AML-193 (cell line): ENCODE measurements around the gene CRYBA2.

Source experiments
- DNase-seq, 2 experiments: peaks; one replicate each; lab custom pipeline; 2025; lab: John Stamatoyannopoulos, UW

The CRYBA2 gene

DNA sequence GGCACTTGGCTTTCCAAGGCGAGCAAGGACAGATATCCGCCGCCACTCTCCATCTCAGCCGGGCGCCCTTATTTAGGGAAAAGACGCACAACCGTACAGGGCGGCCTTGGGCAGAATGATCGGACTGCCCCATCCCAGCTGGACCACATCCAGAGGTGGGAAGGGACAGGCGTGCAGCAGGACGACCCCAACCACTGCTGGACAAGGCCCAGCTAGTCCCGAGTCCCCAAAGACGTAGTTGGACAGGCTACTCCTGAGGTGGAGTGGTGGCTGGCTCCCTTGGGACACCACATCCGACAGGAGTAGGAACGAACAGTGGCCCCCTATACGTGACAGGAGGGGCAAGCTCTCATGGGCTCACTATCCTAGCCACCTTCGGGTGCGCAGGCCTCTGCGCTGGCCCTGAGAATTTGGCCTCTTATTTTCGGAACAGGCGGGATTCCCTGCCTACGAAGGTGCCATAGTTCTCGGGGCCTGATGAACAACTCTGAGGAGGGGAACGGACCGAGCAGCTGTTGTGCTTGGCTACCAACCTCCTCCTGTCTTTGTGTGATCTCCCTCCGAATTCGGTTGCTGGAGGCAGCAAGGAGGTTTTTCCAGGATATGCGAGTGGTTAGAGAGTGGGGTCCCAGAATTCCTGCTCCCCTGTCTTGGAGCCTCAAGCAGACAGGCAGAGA, 10.5 kb downstream of the CRYBA2 start:
- no peak for DNase-seq

DNA sequence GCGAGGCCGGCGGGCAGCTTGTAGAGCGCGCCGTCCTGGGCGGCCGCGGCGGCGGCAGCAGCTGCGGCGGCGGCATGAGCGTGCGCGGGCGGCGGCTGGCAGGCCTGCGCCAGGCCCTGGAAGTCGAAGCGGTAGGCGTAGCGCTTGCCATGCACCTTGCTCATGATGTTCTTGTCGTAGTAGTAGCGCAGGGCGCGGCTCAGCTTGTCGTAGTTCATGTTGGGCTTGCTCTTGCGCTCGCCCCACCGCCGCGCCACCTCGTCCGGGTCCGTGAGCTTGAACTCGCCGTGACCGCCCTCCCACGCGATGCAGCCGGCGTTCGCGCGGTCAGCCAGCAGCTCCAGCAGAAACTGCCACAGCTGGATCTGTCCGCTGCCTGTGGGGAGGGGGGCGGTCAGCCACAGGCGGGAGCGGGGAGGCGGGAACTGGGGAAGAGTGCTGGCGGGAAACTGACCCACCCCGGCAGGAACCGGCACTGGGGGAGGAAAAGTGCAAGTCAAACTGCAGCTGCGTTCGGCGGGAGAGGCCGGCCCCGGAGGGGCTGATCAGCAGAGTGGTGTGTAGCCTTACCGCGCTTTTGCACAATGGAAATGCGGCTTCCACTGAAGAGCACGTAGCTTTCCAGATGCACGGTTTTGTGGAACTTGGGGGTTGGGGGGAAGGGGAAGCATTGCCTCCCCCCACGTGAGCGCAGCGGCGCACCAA, 11.2 kb downstream of the CRYBA2 start:
- DNase-seq = no peak

GRCh38 chr2:218981390-218981880, 11.8 kb downstream of the CRYBA2 start:
- no peak for DNase-seq

DNA sequence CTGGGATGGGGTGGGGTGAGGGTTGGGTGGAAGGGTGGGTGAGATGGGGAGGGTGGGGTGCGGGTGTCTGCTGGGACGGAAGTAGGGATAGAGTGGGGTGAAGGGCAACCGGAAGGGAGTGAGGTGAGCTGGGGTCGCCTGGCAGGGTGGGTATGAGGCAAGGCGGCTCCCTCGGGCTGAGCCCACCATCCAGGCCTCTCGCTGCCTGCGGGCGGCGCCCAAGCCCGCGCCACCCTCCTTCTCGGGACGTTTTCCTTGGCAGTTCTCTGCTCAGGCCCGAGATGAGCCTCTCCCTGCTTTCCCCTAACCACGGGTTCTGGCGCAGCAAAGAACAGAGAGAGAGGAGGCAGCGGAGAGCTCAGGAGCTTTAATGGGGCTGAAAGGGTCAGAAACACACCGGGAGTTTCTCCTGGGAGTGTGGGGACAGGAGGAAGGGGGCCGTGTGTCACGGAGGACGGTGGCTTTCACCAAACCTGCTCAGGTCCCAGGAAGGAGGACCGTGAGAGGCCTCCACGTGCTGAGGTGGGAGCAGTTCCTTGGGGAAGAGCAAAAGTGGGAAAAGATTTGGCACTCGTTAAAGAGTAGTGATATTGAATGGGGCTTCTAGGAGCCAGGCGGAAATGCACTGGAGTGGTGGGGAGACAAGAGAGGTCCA, 12.4 kb downstream of the CRYBA2 start:
- no peak for DNase-seq

DNA sequence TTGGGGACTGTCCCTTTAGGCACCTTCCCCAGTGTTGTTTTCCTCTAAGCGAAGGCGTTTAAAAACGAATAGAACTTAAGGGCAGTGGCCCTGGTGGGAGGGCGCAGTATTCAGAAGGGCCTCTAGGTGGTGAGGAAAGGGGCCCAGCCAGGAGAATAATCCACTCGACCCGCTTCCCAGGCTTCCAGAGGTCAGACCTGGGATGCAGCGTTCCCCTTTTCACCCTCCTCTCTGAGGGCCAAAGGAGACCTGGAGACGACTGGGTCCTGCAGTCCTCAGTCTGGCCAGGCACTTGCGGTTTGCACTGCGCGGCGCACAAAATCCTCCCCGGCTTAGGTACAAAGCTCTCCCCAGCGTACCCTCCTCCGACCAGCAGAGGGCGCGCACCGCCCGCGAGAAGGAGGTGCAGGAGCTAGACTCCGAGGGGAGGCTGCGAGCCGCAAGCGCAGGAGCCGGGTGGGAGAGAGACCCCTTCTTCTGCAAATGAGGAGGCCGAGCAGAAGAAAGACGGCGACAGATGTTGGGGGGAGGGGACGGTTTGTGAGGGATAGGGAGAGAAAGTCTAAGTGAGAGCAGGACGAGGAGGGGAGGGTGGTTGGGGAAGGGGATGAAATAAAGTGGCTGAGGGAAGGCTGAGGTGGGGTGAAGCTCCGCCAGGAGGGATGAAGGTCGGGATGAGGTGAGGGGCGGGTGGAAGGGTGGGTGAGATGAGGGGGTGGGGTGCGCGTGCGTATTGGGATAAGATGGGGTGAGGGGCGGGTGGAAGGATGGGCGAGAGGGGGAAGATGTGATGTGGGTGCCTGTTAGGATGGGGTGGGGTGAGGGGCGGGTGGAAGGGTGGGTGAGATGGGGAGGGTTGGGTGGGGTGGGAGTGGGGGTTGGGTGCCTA, 13.1 kb downstream of the CRYBA2 start:
- DNase-seq = peak; percentile 71 to 72

DNA sequence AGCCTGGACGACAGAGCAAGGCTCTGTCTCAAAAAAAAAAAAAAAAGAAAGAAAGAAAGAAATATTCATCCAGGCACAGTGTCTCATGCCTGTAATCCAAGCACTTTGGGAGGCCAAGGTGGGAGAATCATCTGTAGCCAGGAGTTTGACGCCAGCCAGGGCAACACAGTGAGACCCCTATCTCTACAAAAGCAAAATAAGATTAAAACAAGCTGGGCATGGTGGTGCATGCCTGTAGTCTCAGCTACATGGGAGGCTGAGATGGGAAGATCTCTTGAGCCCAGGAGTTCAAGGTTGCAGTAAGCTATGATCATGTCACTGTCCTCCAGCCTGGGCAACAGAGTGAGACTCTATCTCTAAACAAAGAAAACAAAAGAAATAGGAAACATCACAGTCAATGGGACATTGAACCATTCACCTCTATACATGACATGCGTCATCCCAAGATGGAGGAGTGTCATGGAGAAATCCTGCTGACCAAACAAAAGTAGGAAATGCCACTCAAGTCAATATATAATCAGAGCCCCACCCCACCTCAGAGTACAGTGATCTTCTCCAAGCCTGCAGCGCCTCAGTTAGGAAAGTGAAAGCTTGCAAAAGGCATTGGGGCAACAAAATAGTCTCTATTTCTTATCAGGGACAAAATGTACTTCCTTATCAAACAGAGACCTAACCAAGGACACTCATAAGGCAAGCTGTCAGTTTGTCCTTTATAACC, 18.0 kb downstream of the CRYBA2 start:
- no peak for DNase-seq

GRCh38 chr2:218970894-218971293, 22.3 kb downstream of the CRYBA2 start:
- DNase-seq = no peak

DNA sequence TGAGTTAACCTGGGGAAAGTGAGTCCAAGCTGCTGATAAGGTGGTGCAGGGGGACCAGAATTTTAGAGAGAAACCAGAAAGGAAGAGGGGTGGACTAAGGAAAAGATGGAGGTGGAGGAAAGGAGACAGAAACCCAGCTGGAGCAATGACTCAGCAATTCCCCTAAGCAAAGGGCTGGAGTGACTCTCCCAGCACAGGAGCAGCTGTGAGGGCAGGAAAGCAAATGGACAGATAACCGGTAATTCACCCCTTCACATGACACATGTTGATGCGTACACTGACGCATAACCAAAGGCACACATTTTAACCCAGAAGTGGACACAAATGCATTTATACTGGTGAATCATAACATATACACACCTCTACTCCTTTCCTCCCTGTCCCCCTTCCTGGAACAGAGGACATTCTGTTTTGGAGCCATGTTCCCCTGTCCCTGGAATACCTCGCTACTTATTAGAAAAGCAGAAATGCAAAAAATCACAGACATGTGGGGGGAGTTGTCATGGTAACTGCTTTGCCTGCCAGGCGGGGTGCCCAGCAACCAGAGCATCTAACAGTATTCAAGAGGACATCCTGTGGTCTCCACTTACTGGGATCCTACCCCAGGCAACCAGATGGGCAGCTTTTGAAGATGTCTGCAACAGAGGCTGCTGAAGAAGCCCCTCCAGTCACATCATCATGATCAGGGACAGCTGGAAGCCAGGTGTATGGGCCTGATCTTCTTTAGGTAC, 29.0 kb downstream of the CRYBA2 start:
- no peak for DNase-seq

- DNase-seq = no peak
Measured at GRCh38 chr2:218963601-218964000, 29.6 kb downstream of the CRYBA2 start.

DNA sequence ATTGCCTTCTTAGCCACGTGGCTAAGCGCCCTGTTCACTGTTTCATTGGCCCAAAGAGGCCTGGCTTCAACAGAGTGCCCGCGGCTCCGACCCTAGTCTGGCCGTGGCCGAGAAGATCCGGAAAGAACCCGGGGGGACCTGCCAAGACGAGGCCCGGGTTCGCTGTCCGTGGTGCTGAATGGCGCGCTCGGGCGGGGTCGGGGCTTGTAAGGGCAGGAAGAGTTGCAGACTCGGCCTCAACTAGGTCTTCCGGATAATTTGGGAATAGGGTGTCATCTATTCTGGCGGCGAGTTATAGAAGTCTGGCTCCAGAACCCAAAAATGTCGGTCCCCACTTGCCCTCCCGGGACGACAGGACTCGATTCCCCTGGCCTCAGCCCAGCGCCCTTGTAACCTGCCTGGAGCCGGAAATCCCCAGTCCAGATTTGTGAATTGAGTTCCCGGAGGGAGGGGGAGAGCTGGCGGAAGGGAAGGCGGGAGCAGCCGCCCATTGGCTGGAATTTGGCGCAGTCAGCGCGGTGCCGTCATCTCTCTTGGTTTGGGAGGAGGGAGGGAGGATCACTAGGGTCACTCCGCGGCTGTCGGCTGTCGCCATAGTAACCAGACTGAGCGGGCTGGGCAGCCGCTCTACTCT, 30.2 kb downstream of the CRYBA2 start:
- DNase-seq = no peak

DNA sequence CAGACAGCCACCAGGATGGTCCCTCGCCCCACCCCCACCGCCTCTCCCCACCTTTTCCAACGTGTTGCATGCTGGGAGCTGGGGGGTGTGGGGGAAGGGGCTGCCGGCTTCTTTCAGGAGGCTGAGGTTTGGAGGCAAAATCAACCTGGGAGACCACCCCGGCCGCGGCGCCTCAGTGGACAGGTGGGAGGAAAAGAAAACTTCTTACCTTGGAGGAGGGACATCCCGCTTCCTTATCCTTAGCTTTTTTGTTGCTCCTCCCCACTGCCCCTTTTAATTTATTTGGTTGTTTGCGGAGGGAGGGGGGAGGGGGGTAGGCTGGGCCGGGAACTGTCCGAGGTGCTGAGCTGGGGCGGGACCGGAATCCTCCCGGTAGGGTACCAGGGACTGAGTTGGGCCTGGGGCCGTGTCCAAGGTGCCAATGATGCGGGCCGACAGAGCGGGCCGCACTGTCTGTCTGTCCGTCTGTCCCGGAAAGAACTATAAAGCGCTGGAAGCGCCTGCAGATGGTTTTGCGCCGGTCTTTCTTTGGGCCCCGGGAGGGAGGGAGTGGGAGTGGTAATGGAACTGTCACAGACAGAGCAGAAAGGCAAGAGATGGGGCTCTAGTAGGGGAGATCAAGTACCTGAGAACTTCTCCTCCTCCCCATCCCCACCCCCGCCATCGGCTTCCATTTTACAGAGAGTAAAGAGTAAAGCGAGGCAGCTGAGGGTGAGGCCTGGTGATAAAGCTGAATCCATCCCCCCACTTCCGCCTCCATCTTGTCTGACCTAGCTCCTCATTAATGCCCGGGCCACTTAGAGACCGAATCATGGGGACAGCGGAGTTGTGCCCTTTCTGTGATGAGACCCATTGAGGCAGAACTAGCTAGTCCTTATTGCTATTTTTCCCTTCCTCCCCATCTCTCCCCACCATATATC, 31.3 kb downstream of the CRYBA2 start:
- DNase-seq = no peak

DNA sequence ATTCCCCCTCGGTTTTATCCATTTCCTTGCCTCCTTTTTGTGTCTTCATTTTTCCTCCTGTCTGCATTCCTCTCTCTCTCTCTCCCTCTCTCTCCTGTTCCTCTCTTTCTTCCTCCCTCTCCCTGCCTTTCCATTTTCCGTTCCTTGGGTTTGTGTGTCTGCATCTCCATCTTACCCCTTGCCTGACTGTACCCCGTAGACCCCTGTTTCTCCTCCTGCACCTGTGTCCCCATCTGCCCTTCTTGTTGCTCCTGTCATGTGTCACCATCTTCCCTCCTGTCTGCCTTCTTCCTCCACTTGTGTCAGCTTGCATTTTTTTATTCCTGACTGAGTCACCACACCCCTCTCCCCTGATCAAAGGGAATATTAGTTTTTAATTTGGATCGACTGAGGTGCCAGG, 32.0 kb downstream of the CRYBA2 start:
- DNase-seq = no peak

- DNase-seq = no peak
Measured at GRCh38 chr2:218960309-218961165, 32.7 kb downstream of the CRYBA2 start.

DNA sequence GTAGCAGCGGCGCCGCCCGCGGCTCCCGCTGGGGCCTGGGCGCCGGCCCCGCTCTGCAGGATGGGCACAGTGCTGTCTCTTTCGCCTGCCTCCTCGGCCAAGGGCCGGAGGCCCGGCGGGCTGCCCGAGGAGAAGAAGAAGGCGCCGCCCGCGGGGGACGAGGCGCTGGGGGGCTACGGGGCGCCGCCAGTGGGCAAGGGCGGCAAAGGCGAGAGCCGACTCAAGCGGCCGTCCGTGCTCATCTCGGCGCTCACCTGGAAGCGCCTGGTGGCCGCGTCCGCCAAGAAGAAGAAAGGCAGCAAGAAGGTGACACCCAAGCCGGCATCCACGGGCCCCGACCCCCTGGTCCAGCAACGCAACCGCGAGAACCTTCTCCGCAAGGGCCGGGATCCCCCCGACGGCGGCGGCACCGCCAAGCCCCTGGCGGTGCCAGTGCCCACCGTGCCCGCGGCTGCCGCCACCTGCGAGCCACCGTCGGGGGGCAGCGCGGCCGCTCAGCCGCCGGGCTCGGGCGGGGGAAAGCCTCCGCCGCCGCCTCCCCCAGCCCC, 33.4 kb downstream of the CRYBA2 start:
- DNase-seq = no peak

DNA sequence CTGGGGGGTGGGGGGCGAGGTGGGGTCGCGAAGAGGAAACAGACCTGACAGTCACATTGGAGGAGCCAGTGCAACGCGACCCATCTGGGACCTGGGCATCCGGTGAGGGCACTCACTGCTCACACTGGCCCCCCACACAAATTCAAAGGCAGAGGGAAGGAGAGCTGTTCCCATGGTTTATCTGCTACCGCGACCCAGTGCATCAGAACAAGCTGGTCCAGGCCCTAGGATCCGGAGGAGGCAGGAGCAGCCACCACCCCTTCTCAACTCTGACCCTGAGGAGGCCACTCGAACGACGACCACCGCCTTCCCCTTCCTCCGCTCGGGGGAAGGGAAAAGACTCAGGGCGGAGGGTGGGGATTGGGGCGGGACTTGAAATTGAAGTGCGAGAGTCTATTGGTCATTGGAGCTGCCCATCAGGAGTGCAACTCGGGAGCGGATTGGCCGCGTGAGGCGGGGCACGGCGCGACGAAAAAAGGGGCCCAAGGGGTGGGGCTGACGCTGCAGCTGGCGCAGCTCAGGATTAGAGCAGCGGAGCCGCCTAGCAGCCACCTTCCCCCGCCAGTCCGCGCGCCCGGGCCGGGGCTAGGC, 34.0 kb downstream of the CRYBA2 start, which contains the start of gene CDK5R2:
Gene CDK5R2, plus strand, starts transcription at position 526 of the 591 bp plus-strand sequence. CDS start 155 bp downstream, outside the sequence.
- DNase-seq = no peak

GRCh38 chr2:218958276-218958675, 34.9 kb downstream of the CRYBA2 start:
- DNase-seq = no peak

- DNase-seq = no peak
Measured at GRCh38 chr2:218957671-218958070, 35.6 kb downstream of the CRYBA2 start.
